Left ventricle myocardium inferior (tissue), 1 donor: ENCODE data around the gene CD151. TPM values are rescaled to one million over a fixed set of nuclear protein-coding genes. Genes with fewer than 3 reads are reported as not detected.
A peak's percentile ranks its signal among the peaks of the same experiment; 100 is the strongest.

Experiments used
- DNase-seq: peaks from one replicate; pipeline ENCODE4 v3.0.0-alpha.2; 2020
- H3K27ac ChIP-seq: fragments of 200-600 bp; replicated peaks from 2 replicates; pipeline ENCODE4 v1.8.0; 2021
- H3K27me3 ChIP-seq: fragments of 200-600 bp; 2 replicates; pipeline ENCODE4 v1.8.0; 2021; ENCODE audit warnings: low read depth
- H3K36me3 ChIP-seq: fragments of 200-600 bp; 2 replicates; pipeline ENCODE4 v1.8.0; 2021
- H3K4me1 ChIP-seq: fragments of 200-600 bp; 2 replicates; pipeline ENCODE4 v1.8.0; 2021
- H3K4me3 ChIP-seq: fragments of 200-600 bp; 2 replicates; pipeline ENCODE4 v1.8.0; 2021; ENCODE audit warnings: mild to moderate bottlenecking, moderate library complexity
- H3K9me3 ChIP-seq: fragments of 200-600 bp; replicated peaks from 2 replicates; pipeline ENCODE4 v1.8.0; 2021
- intact Hi-C: fragments of 100-400 bp; cut with micrococcal nuclease; formaldehyde crosslinking; loops from one replicate; pipeline ENCODE4 v1.11.0; 2022
- total RNA-seq: library from RNA; stranded (reverse); fragmentation: NEBNext Ultra II Directional; extraction: Animal tissue kit (Norgen Biotek cat#: 25700); gene quantifications from one replicate; pipeline ENCODE4 v1.2.1, GENCODE V29; 2021
- TF ChIP-seq, protein P1 (sequence below): fragments of 200-600 bp; IDR thresholded peaks from 2 replicates; pipeline ENCODE4 v1.8.0; 2021; ENCODE audit warnings: antibody characterized with exemption, mild to moderate bottlenecking, borderline replicate concordance
- donor health status: DM: no; HTN: yes; CAD: no; lungs with severe emphysema.

The CD151 gene
- total RNA-seq, 1 donor from 2014 or later = 408 TPM

DNA sequence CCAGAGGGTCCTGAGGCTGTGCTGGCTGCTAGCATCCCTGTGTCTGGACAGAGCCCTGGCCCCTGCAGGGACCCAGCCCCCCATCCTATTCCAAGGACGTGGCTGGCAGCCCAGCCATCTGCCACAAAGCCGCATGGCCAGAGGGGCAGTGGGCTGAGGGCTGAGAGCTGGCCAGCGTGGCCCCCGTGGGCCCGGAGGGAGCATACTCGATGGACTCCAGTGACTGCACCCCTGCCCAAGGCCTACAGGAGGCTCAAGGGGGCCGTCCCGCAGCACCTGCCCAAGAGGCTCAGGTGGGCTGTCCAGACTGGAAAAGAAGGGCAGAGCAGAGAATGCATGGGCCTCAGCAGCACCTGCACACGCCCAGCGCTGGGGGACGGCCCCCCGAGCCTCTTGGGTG, 23.0 kb downstream of the CD151 start:
- no peak for DNase-seq
- intact Hi-C loops = no loop called here
- Histone ChIP-seq H3K27ac (no peak overlapping the region), H3K4me3 (no peak overlapping the region), H3K4me1 (peaks cover 82% of the 10 kb centered on the region), H3K9me3 (no peaks in the 10 kb centered on the region), H3K27me3 (no peaks in the 10 kb centered on the region), H3K36me3 (no peaks in the 10 kb centered on the region)
- TF ChIP-seq, protein P1, sequence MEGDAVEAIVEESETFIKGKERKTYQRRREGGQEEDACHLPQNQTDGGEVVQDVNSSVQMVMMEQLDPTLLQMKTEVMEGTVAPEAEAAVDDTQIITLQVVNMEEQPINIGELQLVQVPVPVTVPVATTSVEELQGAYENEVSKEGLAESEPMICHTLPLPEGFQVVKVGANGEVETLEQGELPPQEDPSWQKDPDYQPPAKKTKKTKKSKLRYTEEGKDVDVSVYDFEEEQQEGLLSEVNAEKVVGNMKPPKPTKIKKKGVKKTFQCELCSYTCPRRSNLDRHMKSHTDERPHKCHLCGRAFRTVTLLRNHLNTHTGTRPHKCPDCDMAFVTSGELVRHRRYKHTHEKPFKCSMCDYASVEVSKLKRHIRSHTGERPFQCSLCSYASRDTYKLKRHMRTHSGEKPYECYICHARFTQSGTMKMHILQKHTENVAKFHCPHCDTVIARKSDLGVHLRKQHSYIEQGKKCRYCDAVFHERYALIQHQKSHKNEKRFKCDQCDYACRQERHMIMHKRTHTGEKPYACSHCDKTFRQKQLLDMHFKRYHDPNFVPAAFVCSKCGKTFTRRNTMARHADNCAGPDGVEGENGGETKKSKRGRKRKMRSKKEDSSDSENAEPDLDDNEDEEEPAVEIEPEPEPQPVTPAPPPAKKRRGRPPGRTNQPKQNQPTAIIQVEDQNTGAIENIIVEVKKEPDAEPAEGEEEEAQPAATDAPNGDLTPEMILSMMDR = no peak

DNA sequence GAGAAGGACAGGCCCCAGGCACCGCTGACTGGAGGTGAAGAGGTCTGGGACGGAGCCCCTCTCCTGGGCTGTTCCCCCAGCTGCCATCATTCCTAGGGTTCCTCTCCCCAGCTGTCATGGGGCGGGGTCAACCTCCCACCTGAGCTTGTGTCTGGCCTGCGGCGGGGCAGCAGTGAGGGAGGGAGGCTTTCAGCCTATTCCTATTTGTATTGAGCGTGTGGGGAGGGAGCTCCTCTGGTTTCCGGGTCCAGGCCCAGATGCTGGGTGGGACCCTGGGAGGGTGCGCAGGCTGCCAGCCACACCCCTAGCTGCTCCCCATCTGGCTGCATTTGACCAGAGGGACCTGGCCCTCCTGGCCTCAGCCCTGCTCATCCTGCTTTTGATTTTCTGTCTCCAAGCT, 23.6 kb downstream of the CD151 start:
- Histone ChIP-seq H3K27ac (peak overlapping the region; percentile 5), H3K4me1 (peaks cover 79% of the 10 kb centered on the region), H3K4me3 (no peak overlapping the region), H3K36me3 (no peaks in the 10 kb centered on the region), H3K9me3 (no peaks in the 10 kb centered on the region), H3K27me3 (no peaks in the 10 kb centered on the region)
- TF ChIP-seq, protein P1 = no peak
- intact Hi-C loops = no loop called here
- no peak for DNase-seq

GRCh38 chr11:858053-858761, 25.5 kb downstream of the CD151 start:
- Histone ChIP-seq H3K27ac (no peak overlapping the region), H3K4me1 (peaks cover 73% of the 10 kb centered on the region), H3K36me3 (peaks cover 7% of the 10 kb centered on the region), H3K9me3 (no peaks in the 10 kb centered on the region), H3K27me3 (no peaks in the 10 kb centered on the region), H3K4me3 (no peak overlapping the region)
- no peak for DNase-seq
- TF ChIP-seq, protein P1 = no peak
- intact Hi-C loops = no loop called here

- Histone ChIP-seq H3K36me3 (peaks cover 13% of the 10 kb centered on the region), H3K4me3 (no peak overlapping the region), H3K9me3 (no peaks in the 10 kb centered on the region), H3K4me1 (peaks cover 66% of the 10 kb centered on the region), H3K27ac (no peak overlapping the region), H3K27me3 (no peaks in the 10 kb centered on the region)
- TF ChIP-seq, protein P1 = no peak
- DNase-seq = no peak
- intact Hi-C loops = no loop called here
Measured at GRCh38 chr11:858762-859339, 26.1 kb downstream of the CD151 start.

- Histone ChIP-seq H3K9me3 (no peaks in the 10 kb centered on the region), H3K4me1 (peaks cover 60% of the 10 kb centered on the region), H3K36me3 (peaks cover 20% of the 10 kb centered on the region), H3K27ac (peak overlapping the region; percentile 50), H3K27me3 (no peaks in the 10 kb centered on the region), H3K4me3 (peak overlapping the region; percentile 39)
- intact Hi-C loops = no loop called here
- peak; percentile 81 for DNase-seq
- TF ChIP-seq, protein P1 = no peak
Measured at GRCh38 chr11:859394-860131, 26.8 kb downstream of the CD151 start.
